HL-60 (cell line): ENCODE results near the gene NFATC1.

ENCODE experiments used
- CTCF ChIP-seq: IDR thresholded peaks from one replicate; pipeline ENCODE4 v1.5.1; 2011; ENCODE audit warnings: low read length, control low read depth, inconsistent platforms; ENCODE audit not compliant: insufficient read depth
- GABPA ChIP-seq: IDR thresholded peaks from 2 replicates; pipeline ENCODE4 v1.6.1; 2012; ENCODE audit warnings: low read depth
- POLR2AphosphoS5 ChIP-seq: IDR thresholded peaks from 2 replicates; pipeline ENCODE4 v1.6.1; 2012; ENCODE audit warnings: low read depth
- REST ChIP-seq: IDR thresholded peaks from 2 replicates; pipeline ENCODE4 v1.6.1; 2012; ENCODE audit warnings: low read depth; ENCODE audit not compliant: insufficient replicate concordance
- SPI1 ChIP-seq: IDR thresholded peaks from 2 replicates; pipeline ENCODE4 v1.6.1; 2012; ENCODE audit warnings: low read depth, mild to moderate bottlenecking, borderline replicate concordance

- no peak for TF ChIP-seq CTCF
- TF ChIP-seq SPI1: no peak
- no peak for TF ChIP-seq GABPA
- no peak for TF ChIP-seq POLR2AphosphoS5
- TF ChIP-seq REST: no peak
These were observed 117.0 kb downstream of the NFATC1 start for GRCh38 chr18:79512461-79513380.
